ENCODE results near the gene STAT6. TPM values are rescaled to one million over a fixed set of nuclear protein-coding genes. Genes with fewer than 3 reads are reported as not detected.

STAT6 gene
- total RNA-seq, 1 donor from 2014 or later, result 188 TPM

DNA sequence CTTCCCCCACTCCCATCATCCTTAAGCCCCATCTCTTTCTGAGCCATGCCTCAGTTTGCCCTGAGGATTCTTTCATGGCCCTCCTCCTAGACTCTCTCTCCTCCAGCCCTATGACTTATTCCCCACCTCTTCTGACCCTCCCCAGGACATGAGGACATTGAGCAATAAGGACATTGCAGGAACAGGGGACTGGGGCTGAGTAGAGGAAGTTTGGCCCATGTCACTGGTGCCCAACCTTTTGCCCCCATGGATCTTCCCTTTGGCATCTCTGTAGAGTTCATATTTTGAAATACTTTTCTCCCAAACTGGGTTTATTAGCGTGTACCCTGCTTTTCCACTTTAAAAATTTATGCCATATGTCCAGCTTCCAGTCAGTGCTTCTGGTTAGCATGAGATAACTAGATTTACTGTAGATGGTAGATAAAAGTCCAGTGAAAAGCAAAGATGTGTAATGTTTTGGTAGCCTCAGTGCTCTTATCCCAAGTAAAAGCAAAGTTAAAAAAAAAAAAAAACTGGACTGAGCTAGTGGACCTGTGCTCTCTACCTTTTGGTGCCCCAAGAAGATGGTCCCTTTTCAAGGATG is 42.3 kb upstream of the STAT6 start:
- H3K9me3 ChIP-seq, result no peaks in the 10 kb centered on the region
- no peak overlapping the region for H3K4me3 ChIP-seq
- peaks cover 43 to 52% of the 10 kb centered on the region in 2 donors for H3K36me3 ChIP-seq
- TF ChIP-seq, protein P1, sequence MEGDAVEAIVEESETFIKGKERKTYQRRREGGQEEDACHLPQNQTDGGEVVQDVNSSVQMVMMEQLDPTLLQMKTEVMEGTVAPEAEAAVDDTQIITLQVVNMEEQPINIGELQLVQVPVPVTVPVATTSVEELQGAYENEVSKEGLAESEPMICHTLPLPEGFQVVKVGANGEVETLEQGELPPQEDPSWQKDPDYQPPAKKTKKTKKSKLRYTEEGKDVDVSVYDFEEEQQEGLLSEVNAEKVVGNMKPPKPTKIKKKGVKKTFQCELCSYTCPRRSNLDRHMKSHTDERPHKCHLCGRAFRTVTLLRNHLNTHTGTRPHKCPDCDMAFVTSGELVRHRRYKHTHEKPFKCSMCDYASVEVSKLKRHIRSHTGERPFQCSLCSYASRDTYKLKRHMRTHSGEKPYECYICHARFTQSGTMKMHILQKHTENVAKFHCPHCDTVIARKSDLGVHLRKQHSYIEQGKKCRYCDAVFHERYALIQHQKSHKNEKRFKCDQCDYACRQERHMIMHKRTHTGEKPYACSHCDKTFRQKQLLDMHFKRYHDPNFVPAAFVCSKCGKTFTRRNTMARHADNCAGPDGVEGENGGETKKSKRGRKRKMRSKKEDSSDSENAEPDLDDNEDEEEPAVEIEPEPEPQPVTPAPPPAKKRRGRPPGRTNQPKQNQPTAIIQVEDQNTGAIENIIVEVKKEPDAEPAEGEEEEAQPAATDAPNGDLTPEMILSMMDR (IDR thresholded peaks at IDR 0.05), result no peak
- intact Hi-C loops (cut with DNase I), result loop anchor here (2.0 kb wide), 1 partner anchor 23 kb away; no protein-coding TSS in a partner anchor
- H3K27me3 ChIP-seq, result no peaks in the 10 kb centered on the region
- no peak for DNase-seq (ENCODE audit: low spot score in 2 of 2)
- peak overlapping the region; percentile 89 to 98 for H3K27ac ChIP-seq
- peaks cover 50 to 60% of the 10 kb centered on the region in 2 donors for H3K4me1 ChIP-seq

DNA sequence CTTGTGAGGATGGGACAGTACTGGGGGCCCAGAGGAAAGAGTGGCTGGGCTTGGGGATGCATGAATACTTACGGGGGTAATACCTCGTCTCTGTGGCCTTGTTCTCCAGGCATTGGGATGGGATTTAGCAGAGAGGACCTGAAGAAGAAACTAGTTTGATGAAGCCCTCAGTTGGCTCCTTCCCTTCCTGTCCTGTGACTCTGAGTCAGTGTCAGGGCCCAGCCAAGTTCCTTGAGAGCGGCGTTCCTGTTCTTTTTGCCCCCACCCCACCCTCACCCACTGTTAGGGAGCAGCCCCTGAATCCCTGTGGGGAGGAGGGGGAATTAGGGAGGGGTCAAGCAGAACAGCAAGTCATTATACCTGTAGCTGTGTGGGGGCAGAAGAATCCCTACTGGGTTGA is 41.5 kb upstream of the STAT6 start:
- peak overlapping the region; percentile 89 to 98 for H3K27ac ChIP-seq
- TF ChIP-seq, protein P1 (IDR thresholded peaks at IDR 0.05), result no peak
- peak overlapping the region in 1 of 2 donors; percentile 29 for H3K4me3 ChIP-seq
- intact Hi-C loops (cut with DNase I), result loop anchor here (1.0 to 2.0 kb wide), 2 partner anchors 24 to 25 kb away; no protein-coding TSS in a partner anchor
- DNase-seq (ENCODE audit: low spot score in 2 of 2), result peak; percentile 52 to 83
- no peaks in the 10 kb centered on the region for H3K9me3 ChIP-seq
- H3K4me1 ChIP-seq, result peaks cover 55 to 63% of the 10 kb centered on the region in 2 donors
- H3K27me3 ChIP-seq, result no peaks in the 10 kb centered on the region
- H3K36me3 ChIP-seq, result peaks cover 39 to 43% of the 10 kb centered on the region in 2 donors

DNA sequence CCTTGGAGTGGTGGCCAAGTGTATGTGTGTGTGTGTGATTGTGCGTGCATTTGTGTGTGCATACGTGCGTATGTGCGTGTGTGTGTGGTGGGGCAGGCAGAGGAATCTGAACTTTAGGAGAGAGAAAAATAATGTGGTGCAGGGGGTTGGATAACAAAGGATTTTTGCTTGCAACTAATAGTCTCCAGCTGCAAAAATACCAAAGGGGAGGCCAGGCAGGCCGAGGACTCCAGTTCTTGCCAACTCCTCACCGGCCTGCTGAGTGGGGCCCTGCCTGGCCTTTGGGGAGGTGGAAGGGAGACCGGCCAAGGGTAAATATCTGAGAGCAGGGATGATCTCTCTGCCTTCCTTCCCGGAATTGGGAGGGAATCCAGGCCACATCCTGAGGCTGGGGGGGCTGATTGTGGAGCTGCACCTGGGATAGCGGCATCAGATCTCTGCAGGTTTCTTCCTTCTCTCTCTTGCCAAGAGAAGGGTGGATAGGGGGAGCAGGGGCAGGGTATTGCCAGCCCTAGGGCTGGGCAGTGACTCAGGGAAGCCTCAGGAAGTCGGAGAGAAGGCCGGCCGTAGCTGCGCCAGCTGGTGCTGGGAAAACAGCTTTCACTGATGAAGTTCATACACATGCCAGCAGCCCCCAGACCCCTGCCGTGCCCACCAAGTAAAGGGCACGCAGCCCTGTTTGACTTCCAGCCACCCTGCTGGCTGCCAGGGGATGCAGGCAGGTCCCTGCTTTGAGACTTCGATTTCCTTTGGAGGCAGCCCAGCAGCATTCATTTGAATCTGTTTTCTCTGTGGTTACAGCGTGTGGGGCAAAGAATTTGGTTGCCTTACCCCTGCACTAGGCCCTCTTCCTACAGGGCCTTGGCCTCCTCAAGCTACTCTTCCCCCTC is 40.8 kb upstream of the STAT6 start:
- peaks cover 32 to 36% of the 10 kb centered on the region in 2 donors for H3K36me3 ChIP-seq
- H3K9me3 ChIP-seq, result no peaks in the 10 kb centered on the region
- no peaks in the 10 kb centered on the region for H3K27me3 ChIP-seq
- intact Hi-C loops (cut with DNase I), result loop anchor here (1.0 to 2.0 kb wide), 2 partner anchors 25 kb away; no protein-coding TSS in a partner anchor
- TF ChIP-seq, protein P1 (IDR thresholded peaks at IDR 0.05), result no peak
- peaks cover 61 to 69% of the 10 kb centered on the region in 2 donors for H3K4me1 ChIP-seq
- DNase-seq (ENCODE audit: low spot score in 2 of 2), result no peak
- H3K27ac ChIP-seq, result peak overlapping the region; percentile 89 to 98
- H3K4me3 ChIP-seq, result peak overlapping the region in 1 of 2 donors; percentile 29

DNA sequence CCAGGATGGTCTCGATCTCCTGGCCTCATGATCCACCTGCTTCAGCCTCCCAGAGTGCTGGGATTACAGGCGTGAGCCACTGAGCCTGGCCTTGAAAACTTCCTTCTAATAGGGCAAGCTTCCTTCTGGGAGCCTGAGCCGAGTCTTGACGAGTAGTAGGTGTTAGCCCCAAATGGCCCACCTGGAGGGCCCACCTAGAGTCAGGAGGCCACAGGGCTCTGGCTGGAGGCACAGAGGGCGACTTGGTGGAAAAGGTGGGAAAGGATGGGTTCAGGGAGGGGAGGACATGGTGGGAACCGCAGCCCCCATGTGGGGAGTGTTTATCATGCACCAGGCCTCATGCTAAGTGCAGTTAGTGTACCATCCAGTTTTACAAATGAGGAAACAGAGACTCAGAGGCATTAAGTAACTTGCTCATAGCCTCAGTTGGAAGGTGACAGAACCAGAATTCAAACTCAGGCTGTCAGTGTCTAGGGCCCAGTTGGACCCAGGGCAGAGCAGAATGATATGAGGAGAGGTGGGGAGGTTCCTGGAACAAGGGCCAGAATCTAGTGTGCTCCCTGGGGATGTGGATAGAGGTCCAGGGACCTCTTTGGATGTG is 39.3 kb upstream of the STAT6 start:
- Histone ChIP-seq H3K36me3 (peaks cover 26 to 34% of the 10 kb centered on the region in 2 donors), H3K9me3 (no peaks in the 10 kb centered on the region), H3K4me3 (no peak overlapping the region), H3K27me3 (no peaks in the 10 kb centered on the region), H3K4me1 (peaks cover 75 to 83% of the 10 kb centered on the region in 2 donors), H3K27ac (peak overlapping the region; percentile 89 to 98)
- intact Hi-C loops (cut with DNase I), result no loop called here
- TF ChIP-seq, protein P1 (IDR thresholded peaks at IDR 0.05), result no peak
- DNase-seq (ENCODE audit: low spot score in 2 of 2), result no peak

DNA sequence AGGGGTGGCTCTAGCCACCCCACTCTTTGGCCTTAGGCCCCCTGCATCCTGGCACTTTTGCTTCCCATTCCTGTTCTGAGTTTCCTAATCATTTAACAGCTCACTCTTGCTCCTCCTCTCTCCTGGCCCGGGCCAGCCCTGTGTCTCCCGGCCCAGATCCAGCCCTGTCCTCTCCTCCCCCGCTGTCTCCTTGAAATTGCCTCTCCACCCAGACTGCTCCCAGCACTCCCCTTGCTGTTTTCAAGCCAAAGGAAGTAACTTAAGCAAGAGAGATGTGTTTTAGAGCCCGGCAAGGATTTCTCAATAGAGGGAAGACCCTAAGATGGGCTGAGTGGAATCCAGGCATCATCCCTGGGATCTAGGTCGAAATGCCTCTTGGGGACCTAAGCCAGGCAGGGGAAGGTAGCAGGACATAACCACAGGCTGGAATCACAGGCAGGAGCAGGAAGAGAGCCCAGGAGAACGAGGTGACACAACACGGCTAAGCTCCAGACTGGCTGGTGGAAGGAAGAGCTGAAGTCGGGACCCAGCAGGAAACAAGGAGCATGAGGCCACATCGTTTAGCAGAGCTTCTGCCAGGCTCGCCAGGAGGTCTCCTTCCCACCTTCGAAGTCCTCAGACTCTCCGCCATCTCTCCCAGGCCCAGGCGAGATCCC is 38.2 kb upstream of the STAT6 start:
- peaks cover 25 to 34% of the 10 kb centered on the region in 2 donors for H3K36me3 ChIP-seq
- peak overlapping the region; percentile 89 to 98 for H3K27ac ChIP-seq
- peaks cover 80 to 89% of the 10 kb centered on the region in 2 donors for H3K4me1 ChIP-seq
- intact Hi-C loops (cut with DNase I), result loop anchor here (2.0 kb wide), 1 partner anchor 71 kb away; the partner anchor contains the start of gene NEMP1
- H3K9me3 ChIP-seq, result no peaks in the 10 kb centered on the region
- TF ChIP-seq, protein P1 (IDR thresholded peaks at IDR 0.05), result no peak
- no peaks in the 10 kb centered on the region for H3K27me3 ChIP-seq
- peak in 1 of 2 donors; percentile 90 for DNase-seq (ENCODE audit: low spot score in 2 of 2)
- H3K4me3 ChIP-seq, result peak overlapping the region in 1 of 2 donors; percentile 37

Data from ascending aorta (tissue), 2 donors.